ENCODE results near the gene TMEM255A. TPM values are rescaled to one million over a fixed set of nuclear protein-coding genes. Genes with fewer than 3 reads are reported as not detected.

Gene TMEM255A
- total RNA-seq, 1 donor: not detected

DNA sequence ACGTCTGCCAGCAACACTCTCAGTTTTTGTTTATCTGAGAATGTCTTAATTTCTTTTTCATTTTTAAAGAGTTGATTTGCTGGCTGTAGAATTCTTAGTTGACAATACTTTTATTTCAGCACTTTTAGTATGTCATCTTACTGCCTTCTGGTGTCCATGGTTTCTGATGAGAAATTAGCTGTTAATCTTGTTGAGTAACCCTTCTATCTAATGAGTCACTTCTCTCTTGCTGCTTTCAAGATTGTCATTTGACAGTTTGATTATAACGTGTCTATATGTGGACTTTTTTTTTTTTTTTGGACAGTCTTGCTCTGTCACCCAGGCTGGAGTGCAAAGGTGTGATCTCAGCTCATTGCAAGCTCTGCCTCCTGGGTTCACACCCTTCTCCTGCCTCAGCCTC is 24.0 kb upstream of the TMEM255A start:
- DNase-seq (ENCODE audit: low read depth): no peak
- H3K4me3 ChIP-seq (ENCODE audit: low read depth, low read length): no peak overlapping the region
- TF ChIP-seq, protein P1, sequence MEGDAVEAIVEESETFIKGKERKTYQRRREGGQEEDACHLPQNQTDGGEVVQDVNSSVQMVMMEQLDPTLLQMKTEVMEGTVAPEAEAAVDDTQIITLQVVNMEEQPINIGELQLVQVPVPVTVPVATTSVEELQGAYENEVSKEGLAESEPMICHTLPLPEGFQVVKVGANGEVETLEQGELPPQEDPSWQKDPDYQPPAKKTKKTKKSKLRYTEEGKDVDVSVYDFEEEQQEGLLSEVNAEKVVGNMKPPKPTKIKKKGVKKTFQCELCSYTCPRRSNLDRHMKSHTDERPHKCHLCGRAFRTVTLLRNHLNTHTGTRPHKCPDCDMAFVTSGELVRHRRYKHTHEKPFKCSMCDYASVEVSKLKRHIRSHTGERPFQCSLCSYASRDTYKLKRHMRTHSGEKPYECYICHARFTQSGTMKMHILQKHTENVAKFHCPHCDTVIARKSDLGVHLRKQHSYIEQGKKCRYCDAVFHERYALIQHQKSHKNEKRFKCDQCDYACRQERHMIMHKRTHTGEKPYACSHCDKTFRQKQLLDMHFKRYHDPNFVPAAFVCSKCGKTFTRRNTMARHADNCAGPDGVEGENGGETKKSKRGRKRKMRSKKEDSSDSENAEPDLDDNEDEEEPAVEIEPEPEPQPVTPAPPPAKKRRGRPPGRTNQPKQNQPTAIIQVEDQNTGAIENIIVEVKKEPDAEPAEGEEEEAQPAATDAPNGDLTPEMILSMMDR (IDR thresholded peaks at IDR 0.05; ENCODE audit: insufficient read depth, low read length): no peak

DNA sequence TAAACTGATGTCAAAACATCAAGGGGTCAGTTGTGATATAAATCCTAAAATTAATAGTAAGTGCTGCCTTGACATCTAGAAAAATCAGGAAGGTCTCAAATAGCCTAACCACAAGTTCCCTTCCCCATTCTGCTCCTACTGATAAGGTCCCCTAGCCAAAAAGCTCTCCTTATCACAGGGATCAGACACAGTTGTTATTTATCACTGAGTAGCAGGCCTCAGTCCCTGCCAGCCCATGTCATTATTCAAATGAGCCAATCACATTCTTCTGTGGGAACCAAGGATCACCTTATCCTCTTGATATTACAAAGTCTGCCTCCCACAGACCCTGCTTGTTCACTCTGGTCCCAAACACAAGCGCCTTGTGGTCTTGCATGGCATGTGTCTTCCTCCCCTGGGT is 23.3 kb upstream of the TMEM255A start:
- no peak for DNase-seq (ENCODE audit: low read depth)
- TF ChIP-seq, protein P1 (IDR thresholded peaks at IDR 0.05; ENCODE audit: insufficient read depth, low read length): no peak
- no peak overlapping the region for H3K4me3 ChIP-seq (ENCODE audit: low read depth, low read length)

DNA sequence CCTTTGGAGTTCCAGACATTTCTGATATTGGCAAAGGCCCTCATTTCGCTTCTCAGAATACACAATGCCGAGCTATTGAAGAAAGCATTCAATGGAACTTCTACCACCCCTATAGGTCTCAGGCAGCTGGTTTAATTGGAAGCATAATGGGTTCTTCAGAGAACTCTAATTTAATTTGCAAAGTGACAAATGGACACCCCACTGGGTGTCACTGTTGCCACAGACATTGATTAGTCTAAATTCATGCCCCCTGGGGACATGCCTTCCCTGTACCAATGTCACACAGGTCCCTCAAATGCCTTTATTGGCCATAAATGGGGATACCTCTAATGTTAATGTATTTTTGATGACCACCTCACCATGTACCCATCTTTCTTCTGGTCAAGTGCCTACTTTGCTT is 22.9 kb upstream of the TMEM255A start:
- H3K4me3 ChIP-seq (ENCODE audit: low read depth, low read length): no peak overlapping the region
- TF ChIP-seq, protein P1 (IDR thresholded peaks at IDR 0.05; ENCODE audit: insufficient read depth, low read length): no peak
- no peak for DNase-seq (ENCODE audit: low read depth)

DNA sequence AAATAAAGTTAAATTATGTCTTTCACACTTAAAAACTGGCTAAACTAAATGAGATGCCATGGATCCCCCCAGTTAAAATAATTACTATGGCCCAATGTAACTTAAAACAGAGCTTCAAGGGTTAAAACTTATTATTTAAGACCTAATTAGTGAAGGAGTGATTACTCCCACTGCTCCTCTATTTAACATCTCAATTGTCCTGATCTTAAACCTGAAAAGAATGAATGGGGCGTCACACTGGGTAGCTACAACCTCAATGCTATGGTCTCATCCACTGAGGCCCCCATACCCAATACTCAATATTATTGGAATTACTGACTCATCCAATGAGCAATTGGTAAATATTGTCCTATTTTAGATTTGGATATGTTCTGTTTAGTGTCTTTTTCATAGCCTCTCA is 21.1 kb upstream of the TMEM255A start:
- TF ChIP-seq, protein P1 (IDR thresholded peaks at IDR 0.05; ENCODE audit: insufficient read depth, low read length): no peak
- no peak overlapping the region for H3K4me3 ChIP-seq (ENCODE audit: low read depth, low read length)
- no peak for DNase-seq (ENCODE audit: low read depth)

DNA sequence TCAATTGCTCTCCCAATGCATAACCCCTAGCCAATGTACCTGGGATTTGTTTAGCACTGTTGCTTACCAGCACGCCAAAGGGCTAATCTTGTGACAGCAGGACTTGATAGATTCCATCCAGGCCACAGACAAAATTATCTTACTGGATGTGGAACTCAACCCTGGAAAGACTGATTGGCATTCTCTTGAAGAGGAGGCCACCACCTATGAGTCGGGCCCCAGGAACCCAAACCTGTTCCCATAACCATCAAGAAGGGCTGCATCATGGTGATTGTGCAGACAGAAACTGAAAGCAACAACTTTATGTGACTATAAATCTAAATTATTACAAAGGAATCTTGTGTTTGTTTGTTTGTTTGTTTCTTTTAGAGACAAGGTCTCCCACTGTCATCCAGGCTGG is 19.9 kb upstream of the TMEM255A start:
- H3K4me3 ChIP-seq (ENCODE audit: low read depth, low read length): no peak overlapping the region
- DNase-seq (ENCODE audit: low read depth): no peak
- TF ChIP-seq, protein P1 (IDR thresholded peaks at IDR 0.05; ENCODE audit: insufficient read depth, low read length): no peak

DNA sequence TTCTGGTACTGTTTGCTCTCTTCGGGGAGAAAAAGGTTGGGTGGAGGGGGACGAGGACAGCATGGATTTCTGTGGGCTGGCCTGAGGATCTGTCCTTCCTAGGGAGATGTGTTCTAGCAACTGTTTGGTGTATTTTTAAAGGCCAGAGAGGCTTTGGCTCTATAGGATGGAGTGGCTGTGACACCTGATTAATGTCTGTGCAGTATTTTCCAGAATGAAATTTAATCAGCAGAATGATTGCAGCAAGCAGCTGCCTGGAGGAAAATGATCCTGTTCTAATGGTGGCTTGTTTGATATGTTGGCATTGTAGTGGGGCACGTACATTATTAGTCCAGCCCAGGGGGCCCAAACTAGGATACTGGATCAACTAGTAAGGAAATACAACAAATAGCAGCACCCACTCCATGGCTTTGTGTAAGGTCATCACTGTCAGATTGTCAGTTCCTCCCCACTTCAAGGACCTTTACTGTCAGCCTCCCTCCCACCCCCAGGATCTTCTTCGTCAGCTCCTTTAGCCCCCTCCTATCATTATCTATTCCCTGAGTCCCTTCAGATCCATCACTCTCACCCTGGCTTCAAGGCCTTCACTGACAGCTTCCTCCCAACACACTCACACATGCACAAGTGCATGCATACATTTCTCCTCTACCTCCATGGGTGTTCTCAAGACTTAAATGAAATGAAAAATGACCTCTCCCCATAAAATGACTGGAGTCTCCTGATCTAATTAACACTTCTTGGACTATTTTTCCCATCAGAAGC is 10.4 kb upstream of the TMEM255A start:
- H3K4me3 ChIP-seq (ENCODE audit: low read depth, low read length): no peak overlapping the region
- TF ChIP-seq, protein P1 (IDR thresholded peaks at IDR 0.05; ENCODE audit: insufficient read depth, low read length): no peak
- no peak for DNase-seq (ENCODE audit: low read depth)

DNA sequence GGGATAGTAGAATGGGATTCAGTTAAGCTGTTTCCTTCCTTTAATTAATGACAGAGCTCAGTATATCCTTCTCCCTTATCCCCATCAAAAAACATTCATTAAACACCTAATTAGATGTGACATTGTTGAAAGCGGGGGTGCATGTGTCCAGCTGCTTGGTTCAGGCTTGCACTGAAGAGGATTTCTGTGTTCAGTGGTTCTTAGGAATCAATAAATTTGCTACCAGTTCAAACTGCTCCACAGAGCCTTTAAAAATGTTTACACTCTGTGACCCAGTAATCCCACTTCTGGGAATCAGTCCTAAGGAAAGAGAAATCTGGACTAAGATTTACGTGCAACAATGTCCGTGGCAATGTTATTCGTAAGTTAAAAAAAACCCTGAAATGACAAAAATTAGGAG is 7.2 kb upstream of the TMEM255A start:
- TF ChIP-seq, protein P1 (IDR thresholded peaks at IDR 0.05; ENCODE audit: insufficient read depth, low read length): no peak
- DNase-seq (ENCODE audit: low read depth): no peak
- no peak overlapping the region for H3K4me3 ChIP-seq (ENCODE audit: low read depth, low read length)

Measured in fibroblast of the aortic adventitia (primary cell).